Mesenchymal stem cell (in vitro differentiated cells and primary cell): ENCODE measurements around the gene C6orf136.
A peak's percentile ranks its signal among the peaks of the same experiment; 100 is the strongest.

ENCODE experiments used
- DNase-seq: peaks from one replicate; pipeline ENCODE4 v3.0.0-alpha.2; 2013
- H2AFZ ChIP-seq: one replicate; pipeline ENCODE4 v1.6.1; 2013; ENCODE audit warnings: low read depth, mild to moderate bottlenecking, control low read depth, inconsistent platforms, low read length, moderate library complexity
- H2AK5ac ChIP-seq: 2 replicates; pipeline ENCODE4 v1.6.1; 2013; ENCODE audit warnings: low read length, moderate library complexity, mild to moderate bottlenecking, inconsistent platforms; ENCODE audit not compliant: severe bottlenecking
- H2BK120ac ChIP-seq: one replicate; pipeline ENCODE4 v1.6.1; 2013; ENCODE audit warnings: low read depth, mild to moderate bottlenecking, inconsistent platforms, low read length, moderate library complexity
- H2BK12ac ChIP-seq, 2 experiments: one replicate each; pipeline ENCODE4 v1.6.1; 2013; ENCODE audit warnings: inconsistent platforms in 2 of 2, low read length in 2 of 2, mild to moderate bottlenecking in 2 of 2, moderate library complexity in 2 of 2, control low read depth in 1 of 2
- H2BK15ac ChIP-seq: one replicate; pipeline ENCODE4 v1.6.1; 2013; ENCODE audit warnings: mild to moderate bottlenecking, low read depth, inconsistent platforms; ENCODE audit not compliant: poor library complexity, severe bottlenecking
- H2BK5ac ChIP-seq: 2 replicates; pipeline ENCODE4 v1.6.1; 2013; ENCODE audit warnings: low read depth, mild to moderate bottlenecking, low read length, control low read depth, inconsistent platforms; ENCODE audit not compliant: poor library complexity, severe bottlenecking
- H3K14ac ChIP-seq, 2 experiments: one replicate each; pipeline ENCODE4 v1.6.1; 2013; ENCODE audit warnings: inconsistent platforms in 2 of 2, low read length in 2 of 2, control low read depth in 1 of 2, mild to moderate bottlenecking in 1 of 2, moderate library complexity in 1 of 2
- H3K18ac ChIP-seq, 2 experiments: one replicate each; pipeline ENCODE4 v1.6.1; 2013; ENCODE audit warnings: inconsistent platforms in 2 of 2, low read length in 2 of 2, control low read depth in 1 of 2, low read depth in 1 of 2, mild to moderate bottlenecking in 1 of 2
- H3K23ac ChIP-seq, 2 experiments: one replicate each; pipeline ENCODE4 v1.6.1; 2013; ENCODE audit warnings: inconsistent platforms in 2 of 2, low read length in 2 of 2, mild to moderate bottlenecking in 2 of 2, moderate library complexity in 2 of 2, control low read depth in 1 of 2
- H3K27ac ChIP-seq: 2 replicates; pipeline ENCODE4 v1.5.1; 2013; ENCODE audit warnings: mild to moderate bottlenecking, moderate library complexity, low read length, control low read depth, inconsistent platforms; ENCODE audit not compliant: poor library complexity, severe bottlenecking
- H3K27me3 ChIP-seq, 2 experiments: 2 replicates each; pipeline versions ENCODE4 v1.6.1 to v1.7.0; 2013; ENCODE audit warnings: low read length in 2 of 2, mild to moderate bottlenecking in 2 of 2, moderate library complexity in 2 of 2, control low read depth in 1 of 2, inconsistent platforms in 1 of 2; ENCODE audit not compliant: control insufficient read depth in 1 of 2, insufficient read depth in 1 of 2
- H3K36me3 ChIP-seq, 2 experiments: 2 replicates each; pipeline versions ENCODE4 v1.6.1 to v1.7.0; 2013; ENCODE audit warnings: low read length in 2 of 2, control low read depth in 1 of 2, inconsistent platforms in 1 of 2, low read depth in 1 of 2, mild to moderate bottlenecking in 1 of 2; ENCODE audit not compliant: insufficient read depth in 2 of 2, control insufficient read depth in 1 of 2
- H3K4ac ChIP-seq, 2 experiments: one replicate each; pipeline ENCODE4 v1.6.1; 2013; ENCODE audit warnings: inconsistent platforms in 2 of 2, low read length in 2 of 2, mild to moderate bottlenecking in 2 of 2, moderate library complexity in 2 of 2, control low read depth in 1 of 2, low read depth in 1 of 2
- H3K4me1 ChIP-seq: 2 replicates; pipeline ENCODE4 v1.6.1; 2013; ENCODE audit warnings: low read depth, low read length, control low read depth; ENCODE audit not compliant: control insufficient read depth, insufficient read depth
- H3K4me2 ChIP-seq: 2 replicates; pipeline ENCODE4 v1.6.1; 2013; ENCODE audit warnings: low read length, mild to moderate bottlenecking, inconsistent platforms; ENCODE audit not compliant: poor library complexity, severe bottlenecking
- H3K4me3 ChIP-seq, 2 experiments: 2 replicates each; pipeline versions ENCODE4 v1.5.1 to v1.7.0; 2013; ENCODE audit warnings: low read length in 2 of 2, mild to moderate bottlenecking in 2 of 2, control low read depth in 1 of 2, low read depth in 1 of 2; ENCODE audit not compliant: insufficient read depth in 1 of 2
- H3K79me1 ChIP-seq: replicated peaks from 2 replicates; pipeline ENCODE4 v1.6.1; 2013; ENCODE audit warnings: mild to moderate bottlenecking, control low read depth, low read length, inconsistent platforms; ENCODE audit not compliant: poor library complexity, severe bottlenecking
- H3K9ac ChIP-seq: 2 replicates; pipeline ENCODE4 v1.7.0; 2013; ENCODE audit warnings: mild to moderate bottlenecking, low read length, moderate library complexity
- H3K9me3 ChIP-seq: 2 replicates; pipeline ENCODE4 v1.7.0; 2013; ENCODE audit warnings: mild to moderate bottlenecking, low read length; ENCODE audit not compliant: control insufficient read depth
- H4K8ac ChIP-seq: one replicate; pipeline ENCODE4 v1.6.1; 2013; ENCODE audit warnings: inconsistent platforms, mild to moderate bottlenecking, low read length, moderate library complexity
- H4K91ac ChIP-seq: one replicate; pipeline ENCODE4 v1.6.1; 2013; ENCODE audit warnings: mild to moderate bottlenecking, low read length, inconsistent platforms
- WGBS: methylation state at CpG from one replicate; pipeline ENCODE4 v1.1.7; 2013; ENCODE audit warnings: mixed read lengths; 5-methylcytosine and 5-hydroxymethylcytosine counted together

C6orf136 gene

GRCh38 chr6:30599625-30600324, 47.2 kb upstream of the C6orf136 start:
- Histone ChIP-seq H3K9me3 (no peaks in the 10 kb centered on the region), H2BK15ac (no peak overlapping the region), H3K4me2 (no peak overlapping the region), H3K4me1 (no peaks in the 10 kb centered on the region), H4K91ac (no peak overlapping the region), H2BK5ac (no peak overlapping the region), H3K14ac (no peak overlapping the region), H2AK5ac (no peak overlapping the region), H3K4ac (no peak overlapping the region), H3K27ac (no peak overlapping the region), H3K9ac (no peak overlapping the region), H2BK12ac (no peak overlapping the region), H3K4me3 (no peak overlapping the region), H3K36me3 (peaks cover 48 to 56% of the 10 kb centered on the region in 2 experiments), H3K27me3 (no peaks in the 10 kb centered on the region), H3K18ac (no peak overlapping the region), H2BK120ac (no peak overlapping the region), H3K79me1 (peaks cover 17% of the 10 kb centered on the region), H2AFZ (no peak overlapping the region), H4K8ac (no peak overlapping the region), H3K23ac (no peak overlapping the region)
- 97% methylated on average over 12 of the region's 13 CpGs for WGBS
- DNase-seq = no peak

DNA sequence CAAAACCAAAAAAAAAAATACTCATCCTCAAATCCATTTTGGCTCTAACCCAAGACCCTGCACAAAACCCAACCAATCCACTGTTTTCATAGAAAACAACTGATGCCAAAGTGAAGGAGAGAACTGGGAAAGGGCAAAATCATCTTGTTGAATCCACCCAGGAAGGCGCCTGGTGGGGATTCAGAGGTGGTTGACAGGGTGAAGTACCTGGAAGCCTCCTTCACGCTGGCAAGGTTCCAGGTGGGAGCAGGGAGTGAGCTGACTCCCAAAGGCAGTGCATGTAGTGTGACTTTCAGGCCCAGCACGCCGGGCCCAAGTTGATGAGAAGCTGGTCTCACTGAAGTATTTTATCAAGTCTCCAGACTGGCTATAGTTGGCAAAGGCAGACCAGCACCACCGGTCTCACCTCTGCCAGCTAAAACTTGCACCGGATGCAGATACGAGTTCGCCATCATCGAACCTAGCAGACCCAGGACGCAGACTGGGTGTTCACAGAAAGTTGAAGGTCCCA, 46.4 kb upstream of the C6orf136 start:
- H2BK120ac ChIP-seq = no peak overlapping the region
- whole genome bisulfite sequencing = 95% methylated on average over 10 of the region's 10 CpGs

DNA sequence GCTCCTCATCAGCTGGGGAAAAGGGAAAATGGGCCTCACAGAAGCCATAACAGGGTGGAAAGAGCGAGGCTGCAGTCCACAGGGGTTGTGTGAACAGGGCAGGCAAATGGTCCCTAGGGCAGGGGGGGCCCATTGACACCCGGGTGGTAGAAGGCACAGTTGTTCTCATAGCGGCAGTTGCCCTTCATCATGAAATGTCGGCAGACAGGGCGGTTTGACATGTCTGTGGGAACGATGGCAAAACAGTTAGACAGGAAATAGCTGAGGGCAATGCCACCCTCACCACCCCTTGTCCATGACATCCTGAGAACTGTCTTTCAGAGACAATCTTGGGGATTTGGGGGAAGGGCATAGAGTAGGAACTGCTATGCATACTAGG, 45.5 kb upstream of the C6orf136 start:
- no peak overlapping the region for H3K14ac ChIP-seq
- no peak overlapping the region for H2AK5ac ChIP-seq
- H3K9me3 ChIP-seq = no peaks in the 10 kb centered on the region

More for the DNA sequence above, 46.4 kb upstream of the C6orf136 start:
- Histone ChIP-seq H3K4me2 (no peak overlapping the region), H2AFZ (no peak overlapping the region), H3K18ac (no peak overlapping the region), H3K9me3 (no peaks in the 10 kb centered on the region), H3K79me1 (peaks cover 20% of the 10 kb centered on the region), H3K4ac (no peak overlapping the region), H3K9ac (no peak overlapping the region), H3K4me1 (no peaks in the 10 kb centered on the region), H3K4me3 (no peak overlapping the region), H3K27me3 (no peaks in the 10 kb centered on the region), H3K23ac (no peak overlapping the region), H3K36me3 (peaks cover 50 to 58% of the 10 kb centered on the region in 2 experiments), H3K14ac (no peak overlapping the region), H2AK5ac (no peak overlapping the region), H2BK15ac (no peak overlapping the region), H2BK12ac (no peak overlapping the region), H2BK5ac (no peak overlapping the region), H4K8ac (no peak overlapping the region), H4K91ac (no peak overlapping the region), H3K27ac (peak overlapping the region; percentile 38)
- no peak for DNase-seq

DNA sequence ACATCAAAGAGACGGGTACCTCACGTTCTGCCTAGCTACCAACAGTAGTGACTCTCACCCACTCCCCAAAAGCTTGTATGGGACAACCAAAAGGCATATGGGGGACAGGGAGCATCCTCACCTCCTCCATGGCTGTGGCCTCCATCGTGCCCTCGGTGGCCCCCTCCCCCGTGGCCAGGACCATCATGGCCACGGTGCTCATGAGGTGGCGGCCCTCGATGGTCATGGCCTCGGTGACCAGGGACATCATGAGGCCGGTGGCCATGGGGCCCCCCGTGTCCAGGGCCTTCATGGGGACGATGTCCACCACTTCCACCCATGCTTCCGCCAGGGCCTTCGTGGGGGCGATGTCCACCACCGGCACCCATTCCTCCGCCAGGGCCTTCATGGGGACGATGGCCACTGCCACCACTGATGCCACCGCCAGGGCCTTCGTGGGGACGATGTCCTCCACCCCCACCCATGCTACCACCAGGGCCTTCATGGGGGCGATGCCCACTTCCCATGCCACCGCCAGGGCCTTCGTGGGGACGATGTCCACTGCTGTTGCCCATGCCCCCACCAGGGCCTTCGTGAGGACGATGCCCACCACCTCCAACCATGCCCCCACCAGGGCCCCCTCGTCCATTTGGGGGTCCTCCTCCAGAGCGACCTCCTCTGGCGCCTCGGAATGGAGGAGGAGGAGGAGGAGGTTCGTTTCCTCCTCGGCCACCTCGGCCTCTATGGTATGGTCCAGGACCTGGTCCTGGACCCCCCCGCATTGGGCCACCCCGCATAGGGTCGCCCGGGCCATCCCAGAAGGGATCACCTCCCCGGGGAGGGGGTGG, 44.9 kb upstream of the C6orf136 start:
- Histone ChIP-seq H2AFZ (no peak overlapping the region), H2BK5ac (no peak overlapping the region), H3K23ac (no peak overlapping the region), H3K27ac (no peak overlapping the region), H4K8ac (no peak overlapping the region), H3K27me3 (no peaks in the 10 kb centered on the region), H3K14ac (no peak overlapping the region), H3K4me2 (no peak overlapping the region), H3K4me3 (no peak overlapping the region), H3K9me3 (no peaks in the 10 kb centered on the region), H3K79me1 (peaks cover 25% of the 10 kb centered on the region), H3K36me3 (peaks cover 61 to 70% of the 10 kb centered on the region in 2 experiments), H3K9ac (no peak overlapping the region), H2BK120ac (no peak overlapping the region), H2BK12ac (no peak overlapping the region), H3K4ac (no peak overlapping the region), H4K91ac (peak overlapping the region; percentile 13), H2BK15ac (no peak overlapping the region), H3K18ac (no peak overlapping the region), H3K4me1 (no peaks in the 10 kb centered on the region), H2AK5ac (no peak overlapping the region)
- DNase-seq = no peak
- 98% methylated on average over 35 of the region's 39 CpGs for WGBS

More for the DNA sequence above, 45.5 kb upstream of the C6orf136 start:
- no peak overlapping the region for H3K23ac ChIP-seq
- H3K79me1 ChIP-seq = peaks cover 25% of the 10 kb centered on the region
- no peak overlapping the region for H4K8ac ChIP-seq
- H3K9ac ChIP-seq = no peak overlapping the region
- no peak overlapping the region for H2BK5ac ChIP-seq
- no peaks in the 10 kb centered on the region for H3K4me1 ChIP-seq
- no peak overlapping the region for H3K18ac ChIP-seq
- peaks cover 57 to 65% of the 10 kb centered on the region in 2 experiments for H3K36me3 ChIP-seq
- H2BK120ac ChIP-seq = no peak overlapping the region
- H3K27ac ChIP-seq = no peak overlapping the region
- H2AFZ ChIP-seq = no peak overlapping the region
- H3K4me3 ChIP-seq = no peak overlapping the region
- no peak overlapping the region for H2BK12ac ChIP-seq
- no peak overlapping the region for H3K4ac ChIP-seq
- H2BK15ac ChIP-seq = no peak overlapping the region
- no peak overlapping the region for H3K4me2 ChIP-seq
- H3K27me3 ChIP-seq = no peaks in the 10 kb centered on the region
- H4K91ac ChIP-seq = peak overlapping the region; percentile 13
- DNase-seq = no peak
- 95% methylated on average over 5 of the region's 6 CpGs for WGBS
